Measurements from ENCODE around the gene B4GALT2. TPM values are rescaled to one million over a fixed set of nuclear protein-coding genes. Genes with fewer than 3 reads are reported as not detected.

The B4GALT2 gene
- total RNA-seq, 1 donor from 2014 or later, result 93.2 TPM

DNA sequence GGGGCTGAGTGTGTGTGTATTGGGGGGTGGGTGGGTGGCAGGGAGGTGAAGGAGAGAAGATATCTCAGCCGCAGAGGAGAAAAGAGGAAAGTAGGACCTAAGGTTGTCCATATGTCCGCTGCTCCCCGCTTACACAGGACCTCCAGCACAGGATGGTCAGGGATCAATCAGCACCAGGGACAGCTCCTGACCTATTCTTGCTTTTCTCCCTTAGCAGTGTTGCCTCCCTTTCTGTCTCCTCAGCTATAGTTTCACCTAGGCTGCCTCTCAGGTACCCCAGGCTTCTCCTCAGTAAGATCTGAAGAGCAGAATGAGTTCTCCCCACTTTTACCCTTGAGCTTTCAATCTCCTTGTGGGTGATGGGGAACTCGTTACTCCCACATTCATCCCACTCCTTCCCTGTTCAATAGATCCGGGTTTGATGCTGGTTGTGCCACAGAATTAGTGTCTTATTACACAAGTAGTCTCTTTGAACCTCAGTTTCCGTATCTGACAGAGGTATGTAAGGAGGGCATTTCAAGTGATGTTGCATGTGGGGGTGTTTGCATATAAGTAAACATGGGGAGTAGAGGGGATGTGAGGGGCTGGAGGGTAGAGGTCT, 10.6 kb upstream of the B4GALT2 start:
- intact Hi-C loops (cut with DNase I), result no loop called here
- Histone ChIP-seq H3K4me1 (peaks cover 6 to 8% of the 10 kb centered on the region in 2 donors), H3K9me3 (no peaks in the 10 kb centered on the region), H3K27me3 (no peaks in the 10 kb centered on the region), H3K4me3 (no peak overlapping the region), H3K36me3 (peaks cover 19 to 20% of the 10 kb centered on the region in 2 donors), H3K27ac (no peak overlapping the region)
- TF ChIP-seq, protein P1, sequence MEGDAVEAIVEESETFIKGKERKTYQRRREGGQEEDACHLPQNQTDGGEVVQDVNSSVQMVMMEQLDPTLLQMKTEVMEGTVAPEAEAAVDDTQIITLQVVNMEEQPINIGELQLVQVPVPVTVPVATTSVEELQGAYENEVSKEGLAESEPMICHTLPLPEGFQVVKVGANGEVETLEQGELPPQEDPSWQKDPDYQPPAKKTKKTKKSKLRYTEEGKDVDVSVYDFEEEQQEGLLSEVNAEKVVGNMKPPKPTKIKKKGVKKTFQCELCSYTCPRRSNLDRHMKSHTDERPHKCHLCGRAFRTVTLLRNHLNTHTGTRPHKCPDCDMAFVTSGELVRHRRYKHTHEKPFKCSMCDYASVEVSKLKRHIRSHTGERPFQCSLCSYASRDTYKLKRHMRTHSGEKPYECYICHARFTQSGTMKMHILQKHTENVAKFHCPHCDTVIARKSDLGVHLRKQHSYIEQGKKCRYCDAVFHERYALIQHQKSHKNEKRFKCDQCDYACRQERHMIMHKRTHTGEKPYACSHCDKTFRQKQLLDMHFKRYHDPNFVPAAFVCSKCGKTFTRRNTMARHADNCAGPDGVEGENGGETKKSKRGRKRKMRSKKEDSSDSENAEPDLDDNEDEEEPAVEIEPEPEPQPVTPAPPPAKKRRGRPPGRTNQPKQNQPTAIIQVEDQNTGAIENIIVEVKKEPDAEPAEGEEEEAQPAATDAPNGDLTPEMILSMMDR (IDR thresholded peaks at IDR 0.05), result no peak
- no peak for DNase-seq (ENCODE audit: low spot score in 2 of 2)

DNA sequence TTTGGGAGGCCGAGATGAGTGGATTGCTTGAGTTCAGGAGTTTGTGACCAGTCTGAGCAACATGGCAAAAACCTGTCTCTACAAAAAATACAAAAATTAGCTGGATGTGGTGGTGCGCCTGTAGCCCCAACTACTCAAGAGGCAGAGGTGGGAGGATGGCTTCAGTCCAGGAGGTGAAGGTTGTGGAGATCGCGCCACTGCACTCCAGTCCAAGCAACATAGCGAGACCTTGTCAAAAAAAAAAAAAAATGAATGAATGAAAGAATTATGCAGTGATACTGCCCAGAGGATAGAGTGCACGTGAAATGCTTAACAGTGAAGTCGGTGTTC, 9.6 kb upstream of the B4GALT2 start:
- Histone ChIP-seq H3K27ac (no peak overlapping the region), H3K4me3 (peak overlapping the region in 1 of 2 donors; percentile 83), H3K27me3 (no peaks in the 10 kb centered on the region), H3K9me3 (no peaks in the 10 kb centered on the region), H3K36me3 (peaks cover 13 to 15% of the 10 kb centered on the region in 2 donors), H3K4me1 (peaks cover 6 to 8% of the 10 kb centered on the region in 2 donors)
- TF ChIP-seq, protein P1 (IDR thresholded peaks at IDR 0.05), result no peak
- no peak for DNase-seq (ENCODE audit: low spot score in 2 of 2)
- intact Hi-C loops (cut with DNase I), result loop anchor here (1.0 kb wide), 2 partner anchors 22 to 23 kb away; partner anchors contain the start of genes CCDC24 and IPO13

DNA sequence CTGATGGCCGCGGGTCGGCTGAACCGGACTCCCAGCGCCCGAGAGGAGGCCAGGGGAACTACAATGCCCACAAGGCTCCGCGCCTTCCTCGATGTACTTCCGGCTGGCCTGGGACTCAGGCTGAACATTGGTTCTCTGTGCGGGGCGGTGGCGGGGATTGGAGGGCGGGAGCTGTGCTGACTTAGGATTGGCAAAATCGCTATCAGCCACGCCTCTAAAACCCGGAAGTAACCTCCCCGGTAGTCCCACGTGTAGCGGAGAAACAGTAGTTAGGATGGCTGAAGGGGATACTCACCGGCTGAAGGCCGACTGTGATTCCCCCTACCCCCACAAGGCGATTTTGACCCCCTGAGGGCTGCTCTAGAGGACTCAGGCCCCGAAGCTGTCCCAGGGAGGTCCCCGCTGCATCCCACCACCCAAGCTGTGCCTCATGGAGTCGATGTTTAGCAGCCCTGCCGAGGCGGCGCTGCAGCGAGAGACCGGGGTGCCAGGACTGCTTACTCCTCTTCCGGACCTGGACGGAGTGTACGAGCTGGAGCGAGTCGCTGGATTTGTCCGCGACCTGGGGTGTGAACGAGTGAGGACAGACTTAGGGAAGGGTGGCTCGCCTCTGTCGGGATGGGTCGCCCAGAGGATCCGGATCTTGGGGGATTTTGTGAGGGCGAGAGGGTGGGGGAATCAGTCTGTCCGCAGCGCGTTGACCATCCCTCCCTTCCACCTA, 9.1 kb upstream of the B4GALT2 start, which contains the start of gene DPH2:
DPH2 (plus strand) TSS at position 265 of the 721 bp plus-strand sequence; CDS start at position 431, 166 bp downstream.
- TF ChIP-seq, protein P1 (IDR thresholded peaks at IDR 0.05), result peak in 1 of 3 experiments; percentile 2
- no peaks in the 10 kb centered on the region for H3K27me3 ChIP-seq
- peaks cover 10 to 11% of the 10 kb centered on the region in 2 donors for H3K36me3 ChIP-seq
- no peak within 1 kb of the TSS for H3K27ac ChIP-seq
- H3K9me3 ChIP-seq, result no peaks in the 10 kb centered on the region
- H3K4me1 ChIP-seq, result peaks cover 6 to 8% of the 10 kb centered on the region in 2 donors
- peak within 1 kb of the TSS; percentile 68 to 83 for H3K4me3 ChIP-seq
- peak; percentile 95 to 99 for DNase-seq (ENCODE audit: low spot score in 2 of 2)
- intact Hi-C loops (cut with DNase I), result loop anchor here (1.0 to 5.0 kb wide), 3 partner anchors 21 to 263 kb away; partner anchors contain the start of genes CCDC24, IPO13 and ST3GAL3

DNA sequence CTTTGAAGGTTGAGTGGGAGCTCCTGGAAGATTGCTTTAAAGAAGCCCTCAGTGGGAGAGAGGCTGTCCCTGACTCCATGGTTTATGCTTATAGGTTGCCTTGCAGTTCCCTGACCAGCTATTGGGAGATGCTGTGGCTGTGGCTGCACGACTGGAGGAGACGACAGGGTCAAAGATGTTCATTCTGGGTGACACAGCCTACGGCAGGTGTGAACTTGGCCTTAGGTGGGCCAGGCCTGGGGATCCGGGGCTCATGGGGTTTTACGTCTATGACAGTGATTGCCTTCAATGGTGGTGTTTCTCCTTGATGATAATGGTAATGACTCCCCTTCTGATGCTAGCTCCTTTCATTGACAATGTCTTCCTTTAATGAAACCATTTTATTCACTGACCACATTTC, 8.5 kb upstream of the B4GALT2 start:
- H3K36me3 ChIP-seq, result peaks cover 10 to 11% of the 10 kb centered on the region in 2 donors
- no peak overlapping the region for H3K27ac ChIP-seq
- H3K4me3 ChIP-seq, result peak overlapping the region; percentile 68 to 83
- peaks cover 6 to 9% of the 10 kb centered on the region in 2 donors for H3K4me1 ChIP-seq
- no peak for DNase-seq (ENCODE audit: low spot score in 2 of 2)
- no peaks in the 10 kb centered on the region for H3K9me3 ChIP-seq
- TF ChIP-seq, protein P1 (IDR thresholded peaks at IDR 0.05), result no peak
- intact Hi-C loops (cut with DNase I), result loop anchor here (5.0 kb wide), 1 partner anchor 263 kb away; the partner anchor contains the start of gene ST3GAL3
- H3K27me3 ChIP-seq, result no peaks in the 10 kb centered on the region

DNA sequence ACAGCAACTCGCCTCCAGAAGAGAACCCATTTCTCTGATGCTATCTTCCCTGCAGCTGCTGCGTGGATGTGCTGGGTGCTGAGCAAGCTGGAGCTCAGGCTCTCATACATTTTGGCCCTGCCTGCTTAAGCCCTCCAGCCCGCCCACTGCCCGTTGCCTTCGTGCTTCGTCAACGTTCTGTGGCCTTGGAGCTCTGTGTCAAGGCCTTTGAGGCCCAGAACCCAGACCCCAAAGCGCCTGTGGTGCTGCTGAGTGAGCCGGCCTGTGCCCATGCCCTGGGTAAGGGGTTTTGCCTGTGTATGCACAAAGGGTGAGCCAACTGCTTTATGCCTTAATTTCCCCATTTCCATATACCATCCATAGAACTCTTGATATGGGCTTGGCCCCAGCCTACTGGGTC, 8.1 kb upstream of the B4GALT2 start:
- intact Hi-C loops (cut with DNase I), result loop anchor here (5.0 kb wide), 1 partner anchor 264 kb away; the partner anchor contains the start of gene ST3GAL3
- Histone ChIP-seq H3K4me3 (peak overlapping the region; percentile 68 to 83), H3K36me3 (peaks cover 7 to 11% of the 10 kb centered on the region in 2 donors), H3K9me3 (no peaks in the 10 kb centered on the region), H3K27me3 (no peaks in the 10 kb centered on the region), H3K27ac (no peak overlapping the region), H3K4me1 (peaks cover 8 to 13% of the 10 kb centered on the region in 2 donors)
- DNase-seq (ENCODE audit: low spot score in 2 of 2), result no peak
- TF ChIP-seq, protein P1 (IDR thresholded peaks at IDR 0.05), result no peak
